Erythroblast (primary cell): ENCODE measurements around the gene C12orf57.

ENCODE experiments used
- DNase-seq, 2 experiments: peaks; one replicate each; lab custom pipeline; 2025; lab: John Stamatoyannopoulos, UW
- GATA1 ChIP-seq: IDR thresholded peaks from 2 replicates; pipeline ENCODE4 v1.6.1; 2011; ENCODE audit warnings: low read depth, mild to moderate bottlenecking, control low read depth, low read length, moderate library complexity
- POLR2A ChIP-seq: IDR thresholded peaks from 2 replicates; pipeline ENCODE4 v1.6.1; 2011; ENCODE audit warnings: mild to moderate bottlenecking, low read length

The C12orf57 gene

GRCh38 chr12:6923851-6924250, 20.0 kb upstream of the C12orf57 start:
- TF ChIP-seq POLR2A (no peak), GATA1 (no peak)
- no peak for DNase-seq

GRCh38 chr12:6925239-6925539, 18.6 kb upstream of the C12orf57 start:
- no peak for TF ChIP-seq GATA1
- TF ChIP-seq POLR2A, result no peak

GRCh38 chr12:6925540-6926279, 18.1 kb upstream of the C12orf57 start:
- TF ChIP-seq GATA1 (no peak), POLR2A (no peak)
- DNase-seq, result no peak

More at GRCh38 chr12:6925239-6925539, 18.6 kb upstream of the C12orf57 start:
- no peak for DNase-seq

- DNase-seq, result peak; percentile 71 to 81
- TF ChIP-seq POLR2A (peak; percentile 18), GATA1 (no peak)
These were observed 16.3 kb upstream of the C12orf57 start, which contains the start of gene ATN1 for GRCh38 chr12:6927379-6928021. Gene ATN1 (plus strand): TSS chr12:6927959. CDS start chr12:6934002, 6,043 bp downstream.

- no peak for DNase-seq
- TF ChIP-seq GATA1, result no peak
- TF ChIP-seq POLR2A, result no peak
These were observed 15.7 kb upstream of the C12orf57 start for GRCh38 chr12:6928022-6928702.

GRCh38 chr12:6928703-6929407, 15.0 kb upstream of the C12orf57 start:
- no peak for TF ChIP-seq GATA1
- TF ChIP-seq POLR2A, result peak; percentile 33

GRCh38 chr12:6929466-6930452, 14.1 kb upstream of the C12orf57 start:
- peak; percentile 58 to 81 for DNase-seq
- peak; percentile 21 for TF ChIP-seq POLR2A
- TF ChIP-seq GATA1, result no peak

More at GRCh38 chr12:6928703-6929407, 15.0 kb upstream of the C12orf57 start:
- no peak for DNase-seq

GRCh38 chr12:6932766-6933165, 11.1 kb upstream of the C12orf57 start:
- no peak for DNase-seq
- TF ChIP-seq GATA1, result no peak
- TF ChIP-seq POLR2A, result no peak

- no peak for TF ChIP-seq POLR2A
- no peak for TF ChIP-seq GATA1
- DNase-seq, result no peak
These were observed 9.7 kb upstream of the C12orf57 start for GRCh38 chr12:6934110-6934509.

- TF ChIP-seq POLR2A (no peak), GATA1 (no peak)
- no peak for DNase-seq
These were observed 8.2 kb upstream of the C12orf57 start for GRCh38 chr12:6935371-6936193.

- DNase-seq, result no peak
- no peak for TF ChIP-seq GATA1
- no peak for TF ChIP-seq POLR2A
These were observed 7.6 kb upstream of the C12orf57 start for GRCh38 chr12:6936194-6936635.
